ENCODE results near the gene CBLN4.

The CBLN4 gene

DNA sequence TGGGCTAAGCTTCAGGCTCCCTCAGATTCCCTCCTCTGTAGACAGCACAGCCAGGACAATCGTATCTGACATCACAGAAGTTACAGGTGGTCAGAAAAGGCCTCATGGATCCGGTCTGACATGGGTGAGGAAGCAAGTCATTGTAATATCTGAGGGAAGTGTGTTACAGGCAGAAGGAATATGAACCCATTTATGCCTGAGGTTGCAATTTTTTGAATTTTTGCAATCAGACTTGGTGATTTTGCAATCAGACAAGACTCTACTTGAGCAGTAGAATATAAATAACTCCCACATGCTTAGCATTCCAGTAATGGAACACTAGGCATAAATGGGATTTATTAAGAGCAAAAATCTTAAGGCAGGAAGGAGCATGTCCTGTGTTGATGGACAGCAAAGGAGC, 52.1 kb downstream of the CBLN4 start:
- Histone ChIP-seq H3K9me3 (ENCODE audit: severe bottlenecking) (peaks cover 3% of the 10 kb centered on the region), H3K4me3 (ENCODE audit: severe bottlenecking) (no peak overlapping the region), H3K36me3 (ENCODE audit: low read depth) (no peaks in the 10 kb centered on the region), H3K27ac (ENCODE audit: poor library complexity, severe bottlenecking) (peak overlapping the region; percentile 24), H3K27me3 (ENCODE audit: insufficient read depth, poor library complexity, severe bottlenecking) (no peaks in the 10 kb centered on the region), H3K4me1 (ENCODE audit: insufficient read depth, poor library complexity, severe bottlenecking) (peaks cover 4% of the 10 kb centered on the region)
- ATAC-seq (ENCODE audit: low read depth): peak; percentile 87
- DNase-seq (ENCODE audit: low spot score): no peak
- TF ChIP-seq, protein P1, sequence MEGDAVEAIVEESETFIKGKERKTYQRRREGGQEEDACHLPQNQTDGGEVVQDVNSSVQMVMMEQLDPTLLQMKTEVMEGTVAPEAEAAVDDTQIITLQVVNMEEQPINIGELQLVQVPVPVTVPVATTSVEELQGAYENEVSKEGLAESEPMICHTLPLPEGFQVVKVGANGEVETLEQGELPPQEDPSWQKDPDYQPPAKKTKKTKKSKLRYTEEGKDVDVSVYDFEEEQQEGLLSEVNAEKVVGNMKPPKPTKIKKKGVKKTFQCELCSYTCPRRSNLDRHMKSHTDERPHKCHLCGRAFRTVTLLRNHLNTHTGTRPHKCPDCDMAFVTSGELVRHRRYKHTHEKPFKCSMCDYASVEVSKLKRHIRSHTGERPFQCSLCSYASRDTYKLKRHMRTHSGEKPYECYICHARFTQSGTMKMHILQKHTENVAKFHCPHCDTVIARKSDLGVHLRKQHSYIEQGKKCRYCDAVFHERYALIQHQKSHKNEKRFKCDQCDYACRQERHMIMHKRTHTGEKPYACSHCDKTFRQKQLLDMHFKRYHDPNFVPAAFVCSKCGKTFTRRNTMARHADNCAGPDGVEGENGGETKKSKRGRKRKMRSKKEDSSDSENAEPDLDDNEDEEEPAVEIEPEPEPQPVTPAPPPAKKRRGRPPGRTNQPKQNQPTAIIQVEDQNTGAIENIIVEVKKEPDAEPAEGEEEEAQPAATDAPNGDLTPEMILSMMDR (IDR thresholded peaks at IDR 0.05; ENCODE audit: poor library complexity, severe bottlenecking): no peak

DNA sequence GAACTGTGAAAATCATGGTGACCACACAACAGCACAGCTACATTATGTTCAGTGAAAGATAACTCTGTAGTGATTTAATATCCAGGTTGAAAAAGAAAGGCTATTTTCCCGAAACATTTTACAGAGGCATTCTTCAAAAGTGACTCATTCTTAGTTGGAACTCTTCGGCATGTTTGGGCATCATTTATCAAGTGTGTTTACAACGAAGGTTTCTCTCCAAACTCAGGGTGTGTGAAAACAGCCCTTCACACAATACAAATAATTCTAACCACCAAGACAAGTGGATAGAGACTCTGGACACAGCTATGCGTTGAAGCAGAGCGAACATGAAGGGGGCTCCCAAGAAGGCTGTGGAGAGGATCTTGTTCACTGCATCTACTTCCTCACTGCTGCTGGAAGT, 57.6 kb downstream of the CBLN4 start:
- Histone ChIP-seq H3K4me1 (ENCODE audit: insufficient read depth, poor library complexity, severe bottlenecking) (no peaks in the 10 kb centered on the region), H3K4me3 (ENCODE audit: severe bottlenecking) (no peak overlapping the region), H3K9me3 (ENCODE audit: severe bottlenecking) (no peaks in the 10 kb centered on the region), H3K27ac (ENCODE audit: poor library complexity, severe bottlenecking) (no peak overlapping the region), H3K36me3 (ENCODE audit: low read depth) (no peaks in the 10 kb centered on the region), H3K27me3 (ENCODE audit: insufficient read depth, poor library complexity, severe bottlenecking) (no peaks in the 10 kb centered on the region)
- TF ChIP-seq, protein P1 (IDR thresholded peaks at IDR 0.05; ENCODE audit: poor library complexity, severe bottlenecking): no peak
- ATAC-seq (ENCODE audit: low read depth) (peak; percentile 82), DNase-seq (ENCODE audit: low spot score) (no peak)

Data from RWPE2 (cell line).